SU-DHL-6 (cell line): ENCODE data around the gene COX15.

ENCODE experiments used
- EZH2phosphoT487 ChIP-seq: fragments of 200-600 bp; sonication (generic), shearing (Covaris generic); conservative IDR thresholded peaks from 2 replicates; pipeline ENCODE4 v1.6.1; 2018; ENCODE audit warnings: mild to moderate bottlenecking, antibody characterized with exemption, low read length, moderate library complexity, mixed read lengths
- TF ChIP-seq, protein P1 (sequence below): fragments of 200-600 bp; sonication (generic); IDR thresholded peaks from one replicate; pipeline ENCODE4 v1.5.1; 2017; ENCODE audit warnings: antibody characterized with exemption, mild to moderate bottlenecking, low read length, moderate library complexity; ENCODE audit not compliant: insufficient read depth, poor library complexity, severe bottlenecking

DNA sequence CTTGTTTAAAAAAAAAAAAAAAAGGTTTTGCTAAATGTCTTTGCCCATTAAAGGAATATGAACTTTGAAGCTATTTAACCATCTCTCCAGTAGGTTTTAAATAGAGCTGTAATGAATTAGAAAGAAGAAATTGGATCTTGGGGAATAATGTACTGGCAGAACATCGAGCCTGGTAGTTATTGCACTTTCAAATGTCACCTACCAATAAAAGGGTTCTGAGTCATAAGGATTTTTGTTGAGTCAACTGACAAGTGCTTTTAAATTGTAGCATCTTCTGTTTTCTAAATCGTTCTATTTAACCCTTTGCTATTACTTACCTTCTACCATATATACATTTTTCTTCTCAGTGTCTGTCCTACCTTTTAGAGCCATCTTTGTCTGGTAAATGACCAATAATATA lies 10.8 kb upstream of the COX15 start:
- TF ChIP-seq, protein P1, sequence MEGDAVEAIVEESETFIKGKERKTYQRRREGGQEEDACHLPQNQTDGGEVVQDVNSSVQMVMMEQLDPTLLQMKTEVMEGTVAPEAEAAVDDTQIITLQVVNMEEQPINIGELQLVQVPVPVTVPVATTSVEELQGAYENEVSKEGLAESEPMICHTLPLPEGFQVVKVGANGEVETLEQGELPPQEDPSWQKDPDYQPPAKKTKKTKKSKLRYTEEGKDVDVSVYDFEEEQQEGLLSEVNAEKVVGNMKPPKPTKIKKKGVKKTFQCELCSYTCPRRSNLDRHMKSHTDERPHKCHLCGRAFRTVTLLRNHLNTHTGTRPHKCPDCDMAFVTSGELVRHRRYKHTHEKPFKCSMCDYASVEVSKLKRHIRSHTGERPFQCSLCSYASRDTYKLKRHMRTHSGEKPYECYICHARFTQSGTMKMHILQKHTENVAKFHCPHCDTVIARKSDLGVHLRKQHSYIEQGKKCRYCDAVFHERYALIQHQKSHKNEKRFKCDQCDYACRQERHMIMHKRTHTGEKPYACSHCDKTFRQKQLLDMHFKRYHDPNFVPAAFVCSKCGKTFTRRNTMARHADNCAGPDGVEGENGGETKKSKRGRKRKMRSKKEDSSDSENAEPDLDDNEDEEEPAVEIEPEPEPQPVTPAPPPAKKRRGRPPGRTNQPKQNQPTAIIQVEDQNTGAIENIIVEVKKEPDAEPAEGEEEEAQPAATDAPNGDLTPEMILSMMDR, result no peak
- no peak for TF ChIP-seq EZH2phosphoT487
